ENCODE results near the gene NUDCD2.

DNA sequence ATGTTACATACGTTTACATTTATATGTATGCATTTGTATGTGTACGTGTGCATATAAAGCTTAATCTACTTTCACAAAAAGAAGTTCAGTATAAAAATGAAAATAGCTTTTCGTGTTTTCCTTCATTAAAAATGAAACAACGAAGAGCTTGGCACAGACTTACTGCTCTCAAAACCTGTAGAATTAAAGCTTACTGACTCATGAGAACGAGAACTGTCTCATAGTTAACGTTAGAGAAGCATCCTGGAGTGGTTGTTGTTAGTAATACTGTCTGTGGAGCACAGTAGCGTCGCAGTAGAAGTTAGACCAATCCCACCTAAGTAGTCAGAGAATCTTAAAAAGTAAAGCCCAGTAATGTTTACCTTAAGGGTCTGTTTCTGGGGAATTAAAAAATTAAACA, 46.8 kb upstream of the NUDCD2 start:
- TF ChIP-seq SP1 (IDR thresholded peaks at IDR 0.05) (no peak), FOXM1 (IDR thresholded peaks at IDR 0.05; ENCODE audit: borderline replicate concordance) (no peak), PKNOX1 (IDR thresholded peaks at IDR 0.05) (no peak), NFRKB (IDR thresholded peaks at IDR 0.05) (no peak), ARNT (IDR thresholded peaks at IDR 0.05) (no peak), HDGF (IDR thresholded peaks at IDR 0.05; ENCODE audit: borderline replicate concordance) (no peak), ZNF384 (IDR thresholded peaks at IDR 0.05) (no peak), FOXA1 (IDR thresholded peaks at IDR 0.05) (no peak), L3MBTL2 (conservative IDR thresholded peaks at IDR 0.05) (no peak), BHLHE40 (IDR thresholded peaks at IDR 0.05; ENCODE audit: borderline replicate concordance) (no peak), SUZ12 (IDR thresholded peaks at IDR 0.05) (no peak), LEF1 (IDR thresholded peaks at IDR 0.05; ENCODE audit: borderline replicate concordance) (no peak), TARDBP (IDR thresholded peaks at IDR 0.05) (no peak), CTBP1 (IDR thresholded peaks at IDR 0.05; ENCODE audit: borderline replicate concordance) (no peak)
